SK-N-MC (cell line): ENCODE measurements around the gene SLC8A2.

Experiments used
- DNase-seq: peaks from one replicate; pipeline ENCODE4 v3.0.0-alpha.2; 2011; ENCODE audit warnings: low read depth, low spot score
- H3K27ac ChIP-seq: fragments of 200-600 bp; sonication (generic); 2 replicates; pipeline ENCODE4 v1.5.1; 2016; ENCODE audit warnings: mixed run types
- H3K36me3 ChIP-seq: fragments of 200-600 bp; sonication (generic); 2 replicates; pipeline ENCODE4 v1.6.1; 2017; ENCODE audit warnings: antibody characterized with exemption, low read length, mixed read lengths; ENCODE audit not compliant: insufficient read depth
- H3K4me3 ChIP-seq: fragments of 200-600 bp; sonication (generic); 2 replicates; pipeline ENCODE4 v1.5.1; 2016
- H3K9ac ChIP-seq: fragments of 200-600 bp; sonication (generic); 2 replicates; pipeline ENCODE4 v1.8.0; 2017; ENCODE audit warnings: mixed run types, mixed read lengths; ENCODE audit not compliant: insufficient read length
- H3K9me3 ChIP-seq: fragments of 200-600 bp; sonication (generic); 2 replicates; pipeline ENCODE4 v1.6.1; 2017; ENCODE audit warnings: low read depth, mild to moderate bottlenecking, antibody characterized with exemption, low read length, moderate library complexity, mixed read lengths
- EZH2 ChIP-seq: fragments of 200-600 bp; sonication (generic); IDR thresholded peaks from one replicate; pipeline ENCODE4 v1.6.1; 2017; ENCODE audit warnings: antibody characterized with exemption
- FOXP2 ChIP-seq: optimal IDR thresholded peaks from 2 replicates; pipeline ENCODE3; 2011; ENCODE audit warnings: mild to moderate bottlenecking, moderate library complexity; ENCODE audit not compliant: insufficient read depth; ENCODE audit errors: extremely low read length, control extremely low read depth
- POLR2AphosphoS5 ChIP-seq: IDR thresholded peaks from 2 replicates; pipeline ENCODE4 v1.6.1; 2012; ENCODE audit warnings: mild to moderate bottlenecking, low read depth, low read length, borderline replicate concordance

Gene SLC8A2

DNA sequence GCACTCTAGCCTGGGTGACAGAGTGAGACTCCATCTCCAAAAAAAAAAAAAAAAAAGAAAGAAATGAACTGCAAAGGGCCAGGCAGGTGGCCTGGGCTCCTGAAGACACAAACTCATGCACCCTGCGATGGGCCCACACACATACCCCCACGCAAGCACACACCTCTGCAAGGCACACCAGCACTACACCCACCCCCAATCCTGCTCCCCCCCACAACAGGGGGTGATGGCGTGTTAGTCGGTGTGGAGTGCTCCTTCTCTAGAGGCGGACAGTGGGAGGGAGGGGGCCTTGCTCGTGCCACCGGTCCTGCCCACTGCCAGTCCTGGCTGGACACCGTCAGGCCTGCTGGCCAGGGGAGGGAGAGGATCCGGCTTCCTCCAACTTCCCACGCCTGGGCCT is 1.6 kb upstream of the SLC8A2 start:
- Histone ChIP-seq H3K36me3 (no peaks in the 10 kb centered on the region), H3K9ac (no peak overlapping the region), H3K9me3 (no peaks in the 10 kb centered on the region), H3K27ac (no peak overlapping the region), H3K4me3 (no peak overlapping the region)
- no peak for DNase-seq
- TF ChIP-seq EZH2 (no peak), FOXP2 (no peak), POLR2AphosphoS5 (no peak)

DNA sequence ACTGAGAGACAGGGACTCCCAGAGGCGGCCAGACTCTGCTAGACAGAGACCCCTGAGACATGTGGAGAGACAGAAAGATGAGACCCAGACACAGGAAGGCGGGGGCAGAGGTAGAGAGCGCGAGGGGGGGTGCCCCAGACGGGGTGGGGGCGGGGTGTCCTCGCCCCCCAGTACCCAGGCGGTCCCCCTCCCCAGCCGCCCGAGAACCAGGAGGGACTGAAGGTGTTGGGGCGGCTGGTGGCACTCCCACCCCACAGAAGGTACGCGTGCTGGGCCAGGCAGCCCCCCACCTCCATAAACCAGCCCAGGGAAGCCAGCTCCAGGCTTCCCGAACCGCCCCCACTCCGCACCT is 336 bp downstream of the SLC8A2 start:
- Histone ChIP-seq H3K9me3 (no peaks in the 10 kb centered on the region), H3K4me3 (peak overlapping the region; percentile 73), H3K27ac (no peak overlapping the region), H3K9ac (no peak overlapping the region), H3K36me3 (no peaks in the 10 kb centered on the region)
- no peak for DNase-seq
- TF ChIP-seq EZH2 (no peak), FOXP2 (no peak), POLR2AphosphoS5 (no peak)

- H3K9ac ChIP-seq: no peak overlapping the region
- H3K4me3 ChIP-seq: no peak overlapping the region; the same call in 1 of the 2 replicates
- DNase-seq: no peak
- no peaks in the 10 kb centered on the region for H3K9me3 ChIP-seq
- H3K27ac ChIP-seq: no peak overlapping the region
- TF ChIP-seq FOXP2 (no peak), POLR2AphosphoS5 (no peak), EZH2 (no peak)
- H3K36me3 ChIP-seq: no peaks in the 10 kb centered on the region
Observed at GRCh38 chr19:47470447-47471195, 1.1 kb downstream of the SLC8A2 start.

DNA sequence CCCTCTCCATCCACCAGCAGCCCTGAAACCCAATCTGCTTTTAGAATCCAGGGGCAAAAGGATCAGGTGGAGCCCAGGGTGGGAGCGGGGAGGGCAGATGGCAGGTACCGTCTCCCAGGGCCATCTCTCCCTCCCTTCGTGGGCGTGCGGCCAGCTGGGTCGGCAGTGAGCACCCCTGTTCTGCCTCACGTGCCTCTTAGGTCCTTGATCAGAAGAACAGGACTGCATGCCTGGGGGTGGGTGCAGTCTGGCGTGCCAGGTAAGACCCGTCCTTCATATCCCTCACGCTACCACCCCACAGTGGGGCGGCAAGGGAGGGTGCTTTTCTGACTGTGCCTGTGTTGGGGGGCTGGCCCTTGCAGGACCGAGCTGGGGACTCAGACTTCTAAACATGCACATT is 2.0 kb downstream of the SLC8A2 start:
- TF ChIP-seq POLR2AphosphoS5 (no peak), EZH2 (no peak), FOXP2 (no peak)
- Histone ChIP-seq H3K27ac (no peak overlapping the region), H3K9ac (no peak overlapping the region), H3K4me3 (no peak overlapping the region), H3K9me3 (no peaks in the 10 kb centered on the region), H3K36me3 (no peaks in the 10 kb centered on the region)
- DNase-seq: no peak

- Histone ChIP-seq H3K4me3 (no peak overlapping the region), H3K9me3 (no peaks in the 10 kb centered on the region), H3K36me3 (no peaks in the 10 kb centered on the region), H3K27ac (no peak overlapping the region), H3K9ac (no peak overlapping the region)
- no peak for DNase-seq
- no peak for TF ChIP-seq FOXP2
- no peak for TF ChIP-seq POLR2AphosphoS5
- no peak for TF ChIP-seq EZH2
Observed at GRCh38 chr19:47469363-47469700, 2.4 kb downstream of the SLC8A2 start.

DNA sequence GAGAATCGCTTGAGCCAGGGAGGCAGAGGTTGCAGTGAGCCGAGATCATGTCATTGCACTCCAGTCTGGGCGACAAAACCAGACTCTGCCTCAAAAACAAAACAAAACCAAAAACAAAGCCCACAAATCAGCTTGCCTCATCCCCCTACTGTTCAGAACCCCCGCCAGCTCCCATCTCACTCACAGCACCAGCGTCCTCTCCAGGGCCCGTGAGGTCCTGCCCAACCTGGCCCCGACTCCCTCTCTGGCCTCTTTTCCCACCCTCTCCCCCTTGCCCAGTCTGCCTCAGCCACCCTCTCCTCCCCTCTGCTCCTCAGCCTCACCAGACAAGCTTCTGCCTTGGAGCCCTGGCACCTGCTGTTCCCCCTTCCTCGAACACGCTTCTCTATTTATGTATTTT is 3.8 kb downstream of the SLC8A2 start:
- Histone ChIP-seq H3K27ac (no peak overlapping the region), H3K36me3 (no peaks in the 10 kb centered on the region), H3K9me3 (no peaks in the 10 kb centered on the region), H3K4me3 (no peak overlapping the region), H3K9ac (no peak overlapping the region)
- TF ChIP-seq POLR2AphosphoS5 (no peak), EZH2 (no peak), FOXP2 (no peak)
- DNase-seq: no peak

DNA sequence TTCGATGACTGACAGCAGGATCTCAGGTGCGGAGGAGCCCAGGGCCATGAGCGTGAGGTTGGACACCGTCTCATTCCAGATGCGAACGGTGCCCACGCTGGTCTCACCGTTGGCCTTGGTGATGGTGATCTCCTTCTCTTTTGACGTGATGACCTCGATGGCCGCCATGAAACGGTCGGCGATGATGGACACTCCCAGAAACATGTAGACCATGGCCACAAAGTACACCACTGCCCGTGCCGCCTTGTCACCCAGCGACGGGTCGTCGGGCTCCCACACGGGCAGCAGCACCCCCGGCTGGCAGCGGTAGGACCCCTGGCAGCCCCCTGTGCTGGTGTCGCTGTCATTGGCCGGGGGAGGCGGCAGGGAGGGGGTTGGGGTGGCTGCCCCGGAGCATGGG is 5.7 kb downstream of the SLC8A2 start:
- TF ChIP-seq FOXP2: no peak
- TF ChIP-seq EZH2: no peak
- no peak for TF ChIP-seq POLR2AphosphoS5
- no peak for DNase-seq

GRCh38 chr19:47464675-47465419 is 6.8 kb downstream of the SLC8A2 start:
- Histone ChIP-seq H3K36me3 (no peaks in the 10 kb centered on the region), H3K9ac (no peak overlapping the region), H3K9me3 (no peaks in the 10 kb centered on the region), H3K4me3 (no peak overlapping the region), H3K27ac (no peak overlapping the region)
- no peak for TF ChIP-seq EZH2
- no peak for TF ChIP-seq FOXP2
- TF ChIP-seq POLR2AphosphoS5: no peak
- no peak for DNase-seq

More for the DNA sequence above, 5.7 kb downstream of the SLC8A2 start:
- H3K9me3 ChIP-seq: no peaks in the 10 kb centered on the region
- H3K9ac ChIP-seq: no peak overlapping the region
- H3K36me3 ChIP-seq: no peaks in the 10 kb centered on the region
- H3K27ac ChIP-seq: no peak overlapping the region
- H3K4me3 ChIP-seq: no peak overlapping the region

DNA sequence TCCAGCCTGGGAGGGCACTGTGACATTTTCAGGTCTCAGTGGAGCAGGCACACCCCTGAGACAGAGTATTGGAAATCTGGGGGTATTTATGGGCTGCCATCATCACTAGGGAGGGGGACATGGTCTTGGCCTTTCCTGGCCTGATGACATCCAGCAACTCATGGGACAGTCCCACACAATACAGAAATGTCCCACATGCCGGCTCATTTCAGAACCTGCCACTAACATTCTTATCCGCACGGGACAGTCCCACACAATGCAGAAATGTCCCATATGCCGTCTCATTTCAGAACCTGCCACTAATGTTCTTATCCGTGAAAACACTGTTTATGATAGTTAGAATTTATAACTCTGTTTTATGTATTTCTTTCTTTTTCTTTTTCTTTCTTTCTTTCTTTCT is 9.8 kb downstream of the SLC8A2 start:
- DNase-seq: no peak
- Histone ChIP-seq H3K9ac (no peak overlapping the region), H3K27ac (no peak overlapping the region), H3K4me3 (no peak overlapping the region), H3K9me3 (no peaks in the 10 kb centered on the region), H3K36me3 (no peaks in the 10 kb centered on the region)
- TF ChIP-seq EZH2 (no peak), POLR2AphosphoS5 (no peak)
